Measurements from ENCODE around the gene ESD.

DNA sequence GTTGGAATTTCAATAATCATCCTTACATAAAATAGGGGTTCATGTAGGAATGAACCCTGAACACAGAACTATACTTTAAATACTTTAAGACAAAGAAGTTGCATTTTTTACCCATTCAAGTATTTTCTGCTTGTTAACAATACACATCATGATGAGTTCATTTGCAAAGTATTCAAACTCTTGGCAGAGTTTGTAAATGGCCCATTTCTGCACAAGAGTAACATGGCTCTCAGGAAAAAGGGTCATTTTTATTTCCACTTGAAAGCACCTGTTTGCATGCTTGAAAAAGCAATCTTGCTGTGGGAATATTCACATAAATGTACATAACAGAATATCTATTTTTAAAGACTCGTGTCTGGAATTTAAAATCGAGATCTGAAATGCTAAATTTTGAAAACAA lies 18.1 kb downstream of the ESD start:
- TF ChIP-seq, protein P1, sequence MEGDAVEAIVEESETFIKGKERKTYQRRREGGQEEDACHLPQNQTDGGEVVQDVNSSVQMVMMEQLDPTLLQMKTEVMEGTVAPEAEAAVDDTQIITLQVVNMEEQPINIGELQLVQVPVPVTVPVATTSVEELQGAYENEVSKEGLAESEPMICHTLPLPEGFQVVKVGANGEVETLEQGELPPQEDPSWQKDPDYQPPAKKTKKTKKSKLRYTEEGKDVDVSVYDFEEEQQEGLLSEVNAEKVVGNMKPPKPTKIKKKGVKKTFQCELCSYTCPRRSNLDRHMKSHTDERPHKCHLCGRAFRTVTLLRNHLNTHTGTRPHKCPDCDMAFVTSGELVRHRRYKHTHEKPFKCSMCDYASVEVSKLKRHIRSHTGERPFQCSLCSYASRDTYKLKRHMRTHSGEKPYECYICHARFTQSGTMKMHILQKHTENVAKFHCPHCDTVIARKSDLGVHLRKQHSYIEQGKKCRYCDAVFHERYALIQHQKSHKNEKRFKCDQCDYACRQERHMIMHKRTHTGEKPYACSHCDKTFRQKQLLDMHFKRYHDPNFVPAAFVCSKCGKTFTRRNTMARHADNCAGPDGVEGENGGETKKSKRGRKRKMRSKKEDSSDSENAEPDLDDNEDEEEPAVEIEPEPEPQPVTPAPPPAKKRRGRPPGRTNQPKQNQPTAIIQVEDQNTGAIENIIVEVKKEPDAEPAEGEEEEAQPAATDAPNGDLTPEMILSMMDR (IDR thresholded peaks at IDR 0.05; ENCODE audit: borderline replicate concordance, extremely low read depth, low read length, poor library complexity, severe bottlenecking) = no peak
- no peak for TF ChIP-seq EZH2 (IDR thresholded peaks at IDR 0.05; ENCODE audit: borderline replicate concordance, low read depth, low read length, severe bottlenecking)
